Endothelial cell of hepatic sinusoid (primary cell): Measurements from ENCODE around the gene CTNNB1.

Source experiments
- in situ Hi-C: cut with HindIII; loops from 2 replicates; pipeline ENCODE4 v1.10.0; 2017; ENCODE audit warnings: low sequenced_read_pairs

The CTNNB1 gene

GRCh38 chr3:41190509-41191284 lies 8.6 kb upstream of the CTNNB1 start:
- in situ Hi-C loops: no loop called here

GRCh38 chr3:41192885-41193284 lies 6.4 kb upstream of the CTNNB1 start:
- in situ Hi-C loops: no loop called here

DNA sequence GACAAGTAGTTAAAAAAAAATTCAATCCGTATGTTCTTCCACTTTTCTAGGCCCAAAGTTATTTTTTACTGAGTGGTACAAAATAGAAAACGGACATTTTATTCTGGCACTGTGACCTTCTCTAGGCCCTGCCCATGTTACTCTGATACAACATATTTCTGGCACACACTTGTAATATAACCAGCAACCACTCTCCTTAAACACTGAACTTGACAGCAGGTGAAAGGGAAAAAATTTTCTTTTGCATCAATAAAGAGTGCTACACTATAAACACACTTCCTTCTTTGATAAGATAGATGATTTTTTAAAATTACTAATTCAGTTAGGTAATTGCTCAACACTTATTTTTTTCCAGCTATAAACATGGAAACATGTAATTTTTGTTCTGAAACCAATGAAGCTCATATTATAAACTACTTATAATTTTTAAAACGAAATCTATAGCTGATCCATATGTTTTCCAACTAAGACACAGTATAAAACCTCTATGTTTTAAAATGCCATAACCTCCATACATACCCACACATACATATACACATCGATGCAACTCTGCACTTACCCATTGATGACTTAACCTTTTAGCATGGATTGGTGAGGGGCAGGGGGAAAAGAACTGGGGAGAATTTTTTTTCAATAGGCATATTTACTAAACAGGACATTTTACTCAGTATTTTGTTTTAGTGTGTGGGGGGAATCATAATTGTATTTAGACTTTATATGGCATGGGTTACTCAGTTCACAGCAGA lies 5.3 kb upstream of the CTNNB1 start:
- in situ Hi-C loops: no loop called here

GRCh38 chr3:41194701-41195100 lies 4.6 kb upstream of the CTNNB1 start:
- in situ Hi-C loops: no loop called here

DNA sequence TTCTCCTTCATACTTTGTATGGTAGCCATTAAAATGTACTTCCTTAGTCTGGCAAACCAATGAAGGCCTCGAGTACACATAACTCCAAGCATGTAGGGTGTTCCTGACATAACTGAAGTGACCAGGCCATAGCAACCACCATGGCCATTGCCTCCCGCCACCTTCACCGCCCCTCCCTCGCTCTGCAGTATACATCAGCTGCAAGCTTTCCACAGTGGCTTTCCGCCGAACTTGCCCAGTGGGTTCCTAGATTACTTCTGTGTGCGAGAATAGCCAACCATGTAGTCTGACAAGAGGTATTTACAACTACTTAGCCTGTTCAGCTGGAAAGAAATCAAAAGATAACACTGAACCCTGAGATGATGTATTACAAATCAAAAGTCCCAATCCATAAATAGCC lies 3.4 kb upstream of the CTNNB1 start:
- in situ Hi-C loops: no loop called here

DNA sequence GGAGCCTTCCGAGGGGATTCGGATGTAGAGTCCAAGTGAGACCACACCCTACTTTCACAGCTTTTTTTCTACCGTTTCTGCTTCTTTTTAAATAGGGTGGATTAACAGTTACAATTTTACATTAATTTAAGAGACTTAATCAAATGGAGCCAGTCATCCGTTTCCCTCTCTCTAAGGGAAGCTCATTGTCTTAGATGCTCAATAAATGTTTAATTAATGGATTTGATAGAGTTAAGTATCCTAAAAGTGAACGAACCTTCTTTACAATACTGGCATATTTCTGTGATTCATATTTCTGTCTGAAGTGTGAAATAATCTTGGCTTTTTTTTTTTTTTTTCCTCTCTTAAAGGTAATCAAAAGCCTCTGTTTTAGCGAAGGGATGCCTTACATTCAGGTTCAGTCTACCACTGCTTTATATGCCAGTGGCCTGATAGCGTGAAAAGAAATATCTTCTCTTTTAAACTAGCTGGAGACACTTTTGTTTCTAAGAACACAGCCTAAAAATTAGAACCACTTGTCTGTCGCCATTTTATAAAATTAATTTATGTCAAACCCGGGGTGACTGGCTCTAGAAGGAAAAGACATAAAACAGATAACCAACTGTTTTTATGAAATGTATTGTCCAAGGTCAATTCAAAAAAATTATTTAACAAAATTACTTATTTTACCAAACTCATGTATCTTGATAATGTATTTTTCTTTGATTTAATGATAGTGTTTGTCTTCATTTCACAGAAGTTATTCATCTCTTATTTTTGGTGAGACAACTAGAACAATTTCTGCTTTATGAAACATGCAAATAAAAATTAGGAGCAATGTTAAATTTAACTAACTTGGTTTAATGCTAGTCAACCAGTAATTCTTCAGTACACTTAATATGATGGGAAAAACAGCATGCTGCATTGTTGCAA lies 2.5 kb upstream of the CTNNB1 start:
- in situ Hi-C loops: no loop called here

DNA sequence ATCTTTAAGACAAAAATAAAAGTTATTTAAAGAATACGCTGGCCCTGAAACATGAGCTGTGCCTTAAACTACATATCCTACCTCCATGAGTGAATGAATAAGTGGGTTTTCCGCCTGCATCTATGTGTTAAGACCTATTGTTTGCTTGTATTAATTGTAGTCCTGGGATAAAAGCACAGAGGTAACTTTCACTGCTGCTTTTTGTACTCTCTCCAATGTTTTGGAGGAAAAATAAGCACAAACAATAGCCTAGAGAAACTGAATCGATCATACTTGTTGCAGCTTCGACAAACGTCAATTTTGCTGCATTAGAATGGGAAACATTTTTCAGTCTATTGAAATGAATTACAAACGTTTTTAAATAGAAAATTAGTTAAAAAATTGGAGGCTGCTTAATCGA lies 1.3 kb upstream of the CTNNB1 start:
- in situ Hi-C loops: no loop called here

DNA sequence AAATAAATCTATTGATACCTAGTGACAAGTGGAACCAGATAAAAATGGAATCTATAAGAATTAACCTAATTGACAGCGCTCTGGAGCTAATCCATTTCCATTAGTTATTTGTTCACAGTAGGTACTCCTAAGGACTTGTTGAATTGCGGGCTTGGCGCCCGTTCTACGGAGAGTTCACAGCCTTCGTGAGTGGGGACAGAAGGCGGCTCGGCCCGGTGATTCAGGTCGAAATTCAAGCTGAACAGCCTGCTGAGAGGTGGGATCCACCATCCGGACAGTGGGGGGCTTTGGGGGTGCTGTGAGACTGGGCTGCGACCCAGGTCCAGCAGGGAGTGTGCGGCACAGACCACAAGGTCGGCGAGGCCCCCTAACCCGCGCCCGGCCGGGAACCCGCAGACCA lies 779 bp upstream of the CTNNB1 start:
- in situ Hi-C loops: no loop called here

GRCh38 chr3:41199866-41200668 lies 762 bp downstream of the CTNNB1 start:
- in situ Hi-C loops: no loop called here

DNA sequence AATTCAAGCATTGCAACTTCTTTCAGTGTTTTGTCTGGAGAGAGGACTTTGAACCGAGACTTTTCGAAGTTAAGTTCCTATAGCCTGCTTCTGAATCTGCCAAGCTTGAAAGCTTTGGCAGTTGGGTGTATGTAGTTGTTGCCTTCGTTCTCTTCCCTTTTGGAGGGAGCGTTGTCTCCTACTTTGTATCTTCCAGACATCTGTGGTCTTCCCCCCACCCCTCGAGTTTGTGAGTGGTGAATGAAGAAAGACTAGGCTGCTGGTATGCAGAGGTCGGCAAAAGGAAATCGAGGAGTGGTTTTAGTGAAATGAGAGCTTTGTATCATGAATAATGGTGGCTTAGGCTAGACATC lies 1.3 kb downstream of the CTNNB1 start:
- in situ Hi-C loops: no loop called here

DNA sequence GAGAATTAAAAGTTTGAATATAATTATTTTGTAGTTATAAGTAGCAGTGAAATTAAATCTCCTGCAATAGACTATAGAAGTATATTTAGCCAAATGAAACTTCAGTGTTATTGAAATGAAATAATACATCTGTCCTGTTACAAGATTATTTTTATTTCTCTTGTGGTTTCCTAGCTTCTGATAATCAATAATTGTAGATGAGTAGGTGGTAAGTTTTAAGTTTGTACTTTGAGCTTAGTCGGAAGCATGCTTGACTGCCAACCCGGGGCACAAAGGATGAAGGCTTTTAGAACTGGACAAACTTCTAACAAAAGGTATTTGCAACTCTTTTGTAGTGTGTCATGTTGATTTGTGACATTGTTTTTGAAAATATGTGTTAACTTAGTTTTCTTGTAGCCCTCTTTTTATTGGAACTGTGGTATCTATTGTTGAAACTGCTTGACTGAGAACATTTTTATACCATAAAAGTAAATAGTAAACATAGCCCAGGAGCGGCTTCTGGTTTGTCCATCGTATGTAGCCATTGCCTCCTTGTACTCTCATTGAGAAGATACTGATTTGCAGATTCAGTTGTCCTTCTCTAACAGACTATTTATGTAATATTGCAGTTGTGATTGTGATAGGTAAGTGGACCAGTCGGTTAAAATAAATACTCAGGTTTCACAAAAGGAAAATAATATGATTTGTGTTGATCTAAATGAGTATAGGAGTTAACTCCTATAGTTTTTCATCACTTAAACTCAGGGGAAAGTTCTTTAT lies 2.9 kb downstream of the CTNNB1 start:
- in situ Hi-C loops: no loop called here

- in situ Hi-C loops: no loop called here
These were observed 3.6 kb downstream of the CTNNB1 start for GRCh38 chr3:41202834-41203345.

DNA sequence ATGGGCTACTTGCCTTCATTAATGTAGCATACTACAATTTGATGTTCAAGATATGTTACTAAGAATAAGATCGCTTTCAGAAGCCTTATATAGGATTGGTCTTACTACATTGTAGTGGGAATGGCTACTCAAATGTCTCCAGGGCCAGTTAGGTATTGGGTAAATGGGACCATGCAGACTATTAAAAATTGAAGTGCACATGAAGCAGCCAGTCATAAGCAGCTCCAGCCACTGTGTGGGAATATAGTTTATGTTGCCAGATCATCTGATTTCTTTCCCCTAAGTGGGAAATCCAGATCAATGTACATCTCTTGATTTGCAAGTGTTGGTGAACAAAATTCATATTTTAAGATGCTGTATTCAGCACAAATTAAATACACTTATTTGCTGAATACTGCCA lies 5.1 kb downstream of the CTNNB1 start:
- in situ Hi-C loops: no loop called here

- in situ Hi-C loops: no loop called here
These were observed 6.3 kb downstream of the CTNNB1 start for GRCh38 chr3:41205591-41205990.

- in situ Hi-C loops: no loop called here
These were observed 8.1 kb downstream of the CTNNB1 start for GRCh38 chr3:41207355-41207754.

DNA sequence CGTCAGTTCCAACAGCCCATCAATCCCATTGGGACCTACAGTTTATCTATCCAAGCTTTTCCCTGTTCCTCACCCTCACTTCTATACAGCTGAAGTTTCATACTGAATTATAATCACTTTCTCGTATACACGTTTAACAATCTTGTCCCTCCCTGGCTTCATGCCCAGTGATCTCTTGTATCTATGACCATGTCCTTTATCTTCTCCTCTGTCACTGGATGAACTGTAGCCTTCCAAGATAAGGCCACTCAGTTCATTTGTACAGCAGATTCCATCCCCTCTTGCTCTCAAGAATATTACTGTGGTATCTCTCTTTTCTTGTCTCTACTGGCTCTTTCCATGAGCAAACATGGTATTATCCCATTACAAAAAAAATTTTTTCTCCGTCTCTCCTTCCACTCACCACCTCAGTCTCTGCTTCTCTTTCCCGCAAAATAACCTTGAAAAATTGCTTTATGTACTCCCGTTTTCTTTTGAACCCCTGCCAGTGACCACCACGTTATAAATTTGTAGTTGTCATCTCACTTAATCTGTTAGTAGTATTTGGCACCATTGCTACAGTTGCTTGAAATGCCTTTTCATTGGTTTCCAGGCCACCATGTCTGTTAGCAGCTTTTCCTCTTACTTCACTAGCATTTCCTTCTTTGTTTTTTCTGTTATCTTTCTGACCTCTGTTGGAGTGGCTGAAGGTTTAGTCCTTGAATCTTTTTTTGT lies 9.4 kb downstream of the CTNNB1 start:
- in situ Hi-C loops: no loop called here

GRCh38 chr3:41209646-41210045 lies 10.3 kb downstream of the CTNNB1 start:
- in situ Hi-C loops: no loop called here

DNA sequence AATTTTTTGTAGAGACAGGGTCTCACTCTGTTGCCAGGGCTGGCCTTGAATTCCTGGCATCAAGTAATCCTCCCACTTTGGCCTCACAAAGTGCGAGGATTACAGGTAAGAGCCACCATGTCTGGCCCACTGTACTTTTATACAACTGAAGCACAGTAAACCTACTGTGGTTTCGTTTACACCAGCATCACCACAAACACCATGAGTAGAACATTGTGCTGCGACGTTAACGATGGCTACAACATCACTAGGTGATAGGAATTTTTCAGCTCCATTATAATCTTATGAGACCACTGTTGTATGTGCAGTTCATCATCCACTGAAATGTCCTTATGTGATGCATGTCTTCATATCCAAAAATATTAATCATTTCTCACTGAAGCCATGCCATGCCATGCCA lies 11.7 kb downstream of the CTNNB1 start:
- in situ Hi-C loops: no loop called here

GRCh38 chr3:41212088-41212487 lies 12.8 kb downstream of the CTNNB1 start:
- in situ Hi-C loops: no loop called here
